ENCODE results near the gene NDST3. TPM values are rescaled to one million over a fixed set of nuclear protein-coding genes. Genes with fewer than 3 reads are reported as not detected.

Gene NDST3
- total RNA-seq, 3 donors from 2014 or later, result 0.29 TPM; not detected in 2

GRCh38 chr4:118076958-118077766 lies 42.9 kb downstream of the NDST3 start:
- Histone ChIP-seq H3K36me3 (no peaks in the 10 kb centered on the region), H3K27ac (no peak overlapping the region), H3K27me3 (no peaks in the 10 kb centered on the region), H3K4me1 (no peaks in the 10 kb centered on the region), H3K9me3 (peaks cover 6 to 12% of the 10 kb centered on the region in 2 donors), H3K4me3 (no peak overlapping the region)
- TF ChIP-seq POLR2A (IDR thresholded peaks at IDR 0.05), result no peak
- no peak for TF ChIP-seq CTCF (IDR thresholded peaks at IDR 0.05)
- no peak for TF ChIP-seq POLR2AphosphoS5 (IDR thresholded peaks at IDR 0.05)
- no peak for DNase-seq (ENCODE audit: low spot score in 2 of 2)
- intact Hi-C loops (cut with DNase I; ENCODE audit: low total_unique reads), result no loop called here

- peaks cover 6 to 11% of the 10 kb centered on the region in 2 donors for H3K9me3 ChIP-seq
- H3K36me3 ChIP-seq, result no peaks in the 10 kb centered on the region
- intact Hi-C loops (cut with DNase I; ENCODE audit: low total_unique reads), result no loop called here
- no peak overlapping the region for H3K27ac ChIP-seq
- DNase-seq (ENCODE audit: low spot score in 2 of 2), result no peak
- TF ChIP-seq POLR2A (IDR thresholded peaks at IDR 0.05) (no peak), POLR2AphosphoS5 (IDR thresholded peaks at IDR 0.05) (no peak), CTCF (IDR thresholded peaks at IDR 0.05) (no peak)
- H3K27me3 ChIP-seq, result no peaks in the 10 kb centered on the region
- H3K4me1 ChIP-seq, result no peaks in the 10 kb centered on the region
- H3K4me3 ChIP-seq, result no peak overlapping the region
These were observed 43.5 kb downstream of the NDST3 start for GRCh38 chr4:118077767-118078105.

- no peak overlapping the region for H3K27ac ChIP-seq
- no peak overlapping the region for H3K4me3 ChIP-seq
- no peak for TF ChIP-seq POLR2A (IDR thresholded peaks at IDR 0.05)
- H3K27me3 ChIP-seq, result no peaks in the 10 kb centered on the region
- H3K9me3 ChIP-seq, result peaks cover 6 to 11% of the 10 kb centered on the region in 2 donors
- H3K36me3 ChIP-seq, result no peaks in the 10 kb centered on the region
- DNase-seq (ENCODE audit: low spot score in 2 of 2), result no peak
- intact Hi-C loops (cut with DNase I; ENCODE audit: low total_unique reads), result no loop called here
- no peaks in the 10 kb centered on the region for H3K4me1 ChIP-seq
These were observed 47.1 kb downstream of the NDST3 start for GRCh38 chr4:118081434-118081833.

GRCh38 chr4:118082182-118082581 lies 47.9 kb downstream of the NDST3 start:
- H3K27me3 ChIP-seq, result no peaks in the 10 kb centered on the region
- intact Hi-C loops (cut with DNase I; ENCODE audit: low total_unique reads), result no loop called here
- H3K4me1 ChIP-seq, result no peaks in the 10 kb centered on the region
- no peak overlapping the region for H3K27ac ChIP-seq
- H3K9me3 ChIP-seq, result peaks cover 3 to 6% of the 10 kb centered on the region in 2 donors
- TF ChIP-seq CTCF (IDR thresholded peaks at IDR 0.05) (no peak), POLR2A (IDR thresholded peaks at IDR 0.05) (no peak), POLR2AphosphoS5 (IDR thresholded peaks at IDR 0.05) (no peak)
- no peak overlapping the region for H3K4me3 ChIP-seq
- no peak for DNase-seq (ENCODE audit: low spot score in 2 of 2)
- H3K36me3 ChIP-seq, result no peaks in the 10 kb centered on the region

GRCh38 chr4:118085700-118086099 lies 51.4 kb downstream of the NDST3 start:
- DNase-seq (ENCODE audit: low spot score in 2 of 2), result no peak
- H3K4me1 ChIP-seq, result no peaks in the 10 kb centered on the region
- no peaks in the 10 kb centered on the region for H3K27me3 ChIP-seq
- no peak overlapping the region for H3K4me3 ChIP-seq
- no peaks in the 10 kb centered on the region for H3K36me3 ChIP-seq
- H3K27ac ChIP-seq, result no peak overlapping the region
- no peaks in the 10 kb centered on the region for H3K9me3 ChIP-seq
- no peak for TF ChIP-seq CTCF (IDR thresholded peaks at IDR 0.05)
- no peak for TF ChIP-seq POLR2A (IDR thresholded peaks at IDR 0.05)
- no peak for TF ChIP-seq POLR2AphosphoS5 (IDR thresholded peaks at IDR 0.05)
- intact Hi-C loops (cut with DNase I; ENCODE audit: low total_unique reads), result no loop called here

Data from breast epithelium (tissue), 4 donors.